Fibroblast of villous mesenchyme (primary cell): ENCODE measurements around the gene QSOX2. TPM values are rescaled to one million over a fixed set of nuclear protein-coding genes. Genes with fewer than 3 reads are reported as not detected.

Source experiments
- DNase-seq: peaks from one replicate; pipeline ENCODE4 v3.0.0-alpha.2; 2010; ENCODE audit warnings: low read depth
- H3K4me3 ChIP-seq: 2 replicates; pipeline ENCODE4 v1.5.1; 2011; ENCODE audit warnings: low read depth, mild to moderate bottlenecking, low read length
- CTCF ChIP-seq: IDR thresholded peaks from 2 replicates; pipeline ENCODE4 v1.5.1; 2012; ENCODE audit warnings: low read depth, mild to moderate bottlenecking, low read length; ENCODE audit not compliant: insufficient read depth
- total RNA-seq: library from RNA; depleted of rRNA; stranded (reverse); fragments of >200 nt; gene quantifications from 2 replicates; pipeline ENCODE4 v1.2.3, GENCODE V29; 2012

The QSOX2 gene
- total RNA-seq, 1 donor, result 15.1 TPM

GRCh38 chr9:136181784-136182419 lies 63.7 kb downstream of the QSOX2 start:
- DNase-seq, result no peak
- TF ChIP-seq CTCF, result no peak

GRCh38 chr9:136180586-136180985 lies 65.0 kb downstream of the QSOX2 start:
- TF ChIP-seq CTCF, result no peak
- H3K4me3 ChIP-seq, result no peak overlapping the region
- DNase-seq, result no peak

More at GRCh38 chr9:136181784-136182419, 63.7 kb downstream of the QSOX2 start:
- H3K4me3 ChIP-seq, result no peak overlapping the region

GRCh38 chr9:136179761-136180160 lies 65.9 kb downstream of the QSOX2 start:
- no peak for TF ChIP-seq CTCF
- DNase-seq, result no peak

GRCh38 chr9:136179101-136179616 lies 66.5 kb downstream of the QSOX2 start:
- TF ChIP-seq CTCF, result no peak
- H3K4me3 ChIP-seq, result no peak overlapping the region
- DNase-seq, result no peak

More at GRCh38 chr9:136179761-136180160, 65.9 kb downstream of the QSOX2 start:
- H3K4me3 ChIP-seq, result no peak overlapping the region

GRCh38 chr9:136178773-136179075 lies 66.9 kb downstream of the QSOX2 start:
- no peak for DNase-seq
- no peak overlapping the region for H3K4me3 ChIP-seq
- TF ChIP-seq CTCF, result no peak

- no peak for DNase-seq
- H3K4me3 ChIP-seq, result no peak overlapping the region
- TF ChIP-seq CTCF, result no peak
Observed at GRCh38 chr9:136178061-136178772, 67.4 kb downstream of the QSOX2 start.
